Endometrial microvascular endothelial cells (primary cell): Measurements from ENCODE around the gene OR2T11. TPM values are rescaled to one million over a fixed set of nuclear protein-coding genes. Genes with fewer than 3 reads are reported as not detected.
"Not testable (repeated sequence)": the region's sequence is repeated elsewhere in the genome, so short reads cannot be mapped to it uniquely, and the experiment has no call there.

Source experiments
- in situ Hi-C: cut with HindIII; loops from 2 replicates; pipeline ENCODE4 v1.10.0; 2017; ENCODE audit warnings: low sequenced_read_pairs, low pct_unique_long_range_greater_than_20kb; ENCODE audit errors: inconsistent ontology term
- total RNA-seq: library from RNA; depleted of rRNA; stranded (reverse); fragments of >200 nt; gene quantifications from one replicate; pipeline ENCODE4 v1.2.3, GENCODE V29; 2015; ENCODE audit errors: inconsistent ontology term

The OR2T11 gene
- total RNA-seq, 1 donor from 2014 or later = not detected

DNA sequence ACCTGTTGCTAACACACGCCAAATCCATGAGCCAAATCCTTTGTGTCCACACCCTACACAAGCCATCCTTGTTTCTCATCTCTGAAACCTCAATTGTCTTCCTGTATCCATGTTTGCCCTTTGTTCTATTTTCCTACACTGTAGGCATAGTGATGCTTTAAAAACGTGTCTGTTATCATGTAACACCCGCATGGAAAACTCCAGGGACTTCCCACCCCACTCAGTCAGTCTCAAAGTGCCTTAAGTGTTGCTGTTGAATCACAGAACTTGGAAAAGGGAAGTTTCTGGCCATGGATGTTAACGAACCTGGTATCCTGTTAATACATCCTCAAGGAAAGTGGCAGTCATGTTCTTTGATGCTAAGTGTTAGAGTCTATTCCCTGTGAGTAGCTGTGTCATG lies 9.7 kb downstream of the OR2T11 start:
- in situ Hi-C loops = no loop called here

- in situ Hi-C loops = no loop called here
Observed at GRCh38 chr1:248622570-248623001, 12.3 kb downstream of the OR2T11 start.

GRCh38 chr1:248621770-248622169 lies 13.1 kb downstream of the OR2T11 start:
- in situ Hi-C loops = no loop called here

GRCh38 chr1:248618878-248619277 lies 16.0 kb downstream of the OR2T11 start:
- in situ Hi-C loops = no loop called here

DNA sequence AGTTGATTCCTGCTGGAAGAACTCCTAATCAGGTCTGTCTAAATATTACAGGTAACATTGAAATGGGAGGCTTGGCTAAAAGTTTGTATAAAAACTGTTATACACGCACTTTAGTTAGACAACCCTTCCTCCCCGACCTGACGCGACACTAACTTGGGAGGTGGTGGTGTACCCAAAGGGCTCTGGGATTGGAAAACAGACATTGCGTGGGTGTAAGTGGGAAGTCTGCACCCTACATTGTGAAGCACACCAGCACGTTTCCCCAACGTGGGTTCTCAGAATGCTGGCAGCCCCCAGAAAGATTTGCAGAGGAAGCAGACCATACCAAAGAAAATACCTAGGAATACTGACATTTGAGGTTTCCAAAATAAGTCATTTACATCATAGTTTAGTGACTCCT lies 16.8 kb downstream of the OR2T11 start:
- in situ Hi-C loops = no loop called here

DNA sequence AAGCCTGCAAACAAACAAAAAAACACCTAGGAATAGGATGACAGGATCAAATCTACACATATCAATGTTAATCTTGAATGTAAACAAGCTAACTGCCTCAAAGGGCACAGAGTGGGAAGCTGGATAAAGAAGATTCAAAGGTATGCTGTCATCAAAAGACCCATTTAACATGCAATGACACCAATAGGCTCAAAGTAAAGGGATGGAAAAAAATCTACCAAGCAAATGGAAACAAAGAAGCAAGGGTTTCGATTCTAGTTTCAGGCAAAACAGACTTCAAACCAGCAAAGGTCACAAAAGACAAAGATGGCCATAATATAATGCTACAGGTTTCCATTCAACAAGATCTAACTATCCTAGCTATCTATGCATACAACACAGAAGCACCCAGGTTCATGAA lies 21.1 kb downstream of the OR2T11 start:
- in situ Hi-C loops = no loop called here

GRCh38 chr1:248611883-248612414 lies 22.9 kb downstream of the OR2T11 start:
- in situ Hi-C loops = no loop called here

DNA sequence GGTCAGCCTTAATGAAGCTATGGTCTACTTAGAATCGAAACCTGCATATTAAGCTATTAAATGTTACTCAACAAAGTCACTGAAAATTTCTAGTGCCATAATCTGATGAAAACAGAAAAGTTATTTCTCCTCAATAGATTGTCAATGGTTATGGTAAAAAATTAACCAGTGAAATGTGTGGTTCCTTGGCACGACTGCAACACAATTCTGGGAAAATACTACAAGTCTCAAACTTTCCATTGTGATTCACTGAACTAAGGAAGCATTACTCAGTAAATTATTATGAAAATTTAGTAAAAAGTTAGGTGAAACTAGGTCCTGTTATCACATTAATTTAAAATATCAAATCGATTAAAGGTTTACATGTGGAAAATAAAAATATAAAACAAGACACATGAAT lies 24.6 kb downstream of the OR2T11 start:
- in situ Hi-C loops = no loop called here

DNA sequence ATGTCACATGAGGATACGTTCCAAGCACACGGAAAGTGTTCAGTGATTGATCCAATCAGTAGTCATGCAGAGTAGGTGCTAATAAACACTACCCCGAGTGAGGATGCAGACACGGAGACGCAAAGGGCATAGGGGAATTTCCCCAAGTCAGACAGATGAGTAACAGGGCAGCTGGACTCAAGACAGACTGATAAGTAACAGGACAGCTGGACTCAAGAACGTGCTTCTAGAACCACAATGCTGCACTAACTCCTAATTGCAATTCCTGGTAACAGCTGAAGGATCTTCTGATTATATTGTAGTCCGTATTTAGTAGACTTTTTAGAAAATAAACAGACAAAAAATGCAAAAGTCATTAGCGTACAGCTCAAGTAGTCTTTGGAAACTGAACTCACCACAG lies 35.5 kb downstream of the OR2T11 start:
- in situ Hi-C loops = no loop called here

DNA sequence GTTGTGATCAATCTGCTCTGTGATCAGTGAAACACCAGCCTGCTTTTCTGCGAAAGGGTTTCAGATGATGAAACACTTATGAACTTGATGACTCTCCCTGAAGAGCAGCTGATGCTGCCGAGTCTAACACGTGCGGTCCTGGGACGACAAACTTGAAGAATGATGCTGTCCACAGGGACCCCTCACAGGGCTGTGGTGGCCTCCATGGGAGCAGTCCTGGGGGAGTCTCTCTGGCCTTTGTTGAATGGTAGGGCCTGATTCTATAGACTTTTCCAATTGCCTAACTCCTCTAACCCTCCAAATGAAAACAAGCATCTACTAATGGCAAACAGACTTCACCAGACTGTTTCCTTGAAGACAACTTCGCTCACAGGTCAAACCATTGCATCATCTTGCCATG lies 37.3 kb downstream of the OR2T11 start, which contains the start of gene OR2T10:
Gene OR2T10 (minus strand): TSS at position 112 of the 400 bp plus-strand sequence. CDS start 3,932 bp downstream, outside the sequence.
- in situ Hi-C loops = no loop called here

DNA sequence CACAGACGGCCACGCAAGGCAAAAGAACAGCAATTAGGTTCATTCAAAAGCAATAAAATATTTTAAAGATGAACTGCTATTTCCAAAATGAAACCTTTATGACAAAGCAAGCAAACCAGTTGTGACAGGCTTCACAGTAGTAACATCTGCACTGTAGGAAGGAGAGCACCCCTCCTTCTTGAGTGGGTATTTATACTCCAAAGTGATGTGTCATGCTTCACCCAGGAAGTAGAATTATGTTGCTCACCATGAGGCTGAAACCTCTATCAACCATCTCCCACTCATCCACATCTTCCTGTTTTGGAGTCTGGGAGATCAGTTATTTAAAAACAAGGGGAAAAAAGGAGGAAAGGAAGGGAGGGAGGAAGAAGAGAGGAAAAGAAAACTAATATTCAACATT lies 38.3 kb downstream of the OR2T11 start:
- in situ Hi-C loops = no loop called here

DNA sequence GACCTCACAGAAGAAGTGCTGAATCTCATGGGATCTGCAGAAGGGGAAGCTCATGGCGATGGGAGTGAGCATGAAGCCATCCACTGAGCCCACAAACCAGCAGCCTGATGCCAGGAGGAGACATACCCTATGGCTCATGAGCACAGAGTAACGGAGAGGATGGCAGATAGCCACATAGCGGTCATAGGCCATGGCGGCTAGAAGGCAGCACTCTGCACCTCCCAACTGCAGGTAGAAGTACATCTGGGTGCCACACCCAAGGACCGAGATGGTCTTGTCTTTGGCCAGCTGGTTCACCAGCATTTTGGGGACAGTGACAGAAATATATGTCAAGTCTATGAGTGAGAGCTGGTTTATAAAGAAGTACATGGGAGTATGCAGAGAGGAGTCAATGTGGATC lies 41.7 kb downstream of the OR2T11 start:
- in situ Hi-C loops = no loop called here

GRCh38 chr1:248592655-248593054 lies 42.2 kb downstream of the OR2T11 start:
- in situ Hi-C loops = no loop called here

GRCh38 chr1:248590055-248590454 lies 44.8 kb downstream of the OR2T11 start:
- in situ Hi-C loops = no loop called here

DNA sequence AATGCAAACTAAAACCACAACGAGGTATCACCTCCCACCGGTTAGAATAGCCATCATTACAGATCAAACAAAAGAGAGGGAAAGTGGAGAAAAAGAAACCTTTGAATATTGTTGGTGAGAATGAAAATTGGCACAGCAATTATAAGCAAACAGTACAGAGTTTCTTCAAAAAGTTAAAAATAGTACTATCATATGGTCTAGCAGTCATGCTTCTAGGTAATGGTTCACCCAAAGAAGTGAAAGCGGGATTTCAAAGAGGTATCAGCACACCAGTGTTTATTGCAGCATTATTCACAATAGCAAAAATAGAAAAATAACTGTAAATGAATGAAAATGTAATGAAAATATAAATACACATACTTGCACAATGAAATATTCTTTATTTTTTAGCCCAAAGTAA lies 45.6 kb downstream of the OR2T11 start:
- in situ Hi-C loops = no loop called here

- in situ Hi-C loops = no loop called here
Observed at GRCh38 chr1:248585266-248585665, 49.6 kb downstream of the OR2T11 start.

- in situ Hi-C loops = no loop called here
Observed at GRCh38 chr1:248576260-248576980, 58.5 kb downstream of the OR2T11 start.

- in situ Hi-C loops = not testable (repeated sequence)
Observed at GRCh38 chr1:248574657-248575056, 60.2 kb downstream of the OR2T11 start, which contains the start of gene OR2T34. Gene OR2T34, minus strand, starts transcription at chr1:248574757. Its CDS starts 0 bp downstream, at chr1:248574757.

GRCh38 chr1:248573856-248574255 lies 61.0 kb downstream of the OR2T11 start:
- in situ Hi-C loops = not testable (repeated sequence)
